WTC11 (cell line): ENCODE measurements around the gene OGFOD3. TPM values are rescaled to one million over a fixed set of nuclear protein-coding genes. Genes with fewer than 3 reads are reported as not detected.

ENCODE experiments used
- ATAC-seq: fragments of 200-7000 bp; cut with Tn5 transposase; 2 replicates; pipeline ENCODE4 v1.10.0; 2021; ENCODE audit warnings: mild to moderate bottlenecking, moderate library complexity
- CTCF ChIA-PET: fragments of 300-600 bp; sonication (Branson Sonifier 250); formaldehyde crosslinking; loops from one replicate; lab custom pipeline; 2021; ENCODE audit warnings: antibody characterized with exemption; lab: Charles Lee
- POLR2A ChIA-PET: fragments of 350-600 bp; sonication (Branson Sonifier 250); formaldehyde crosslinking; loops from one replicate; lab custom pipeline; 2021; ENCODE audit warnings: antibody characterized with exemption; lab: Charles Lee
- DNase-seq: peaks from one replicate; pipeline ENCODE4 v3.0.0; 2021; ENCODE audit warnings: low spot score
- H3K27ac Mint-ChIP-seq: 2 replicates; pipeline ENCODE4 v1.8.0; 2021; ENCODE audit warnings: mixed read lengths
- H3K27me3 Mint-ChIP-seq: 2 replicates; pipeline ENCODE4 v1.8.0; 2021; ENCODE audit warnings: low read depth, mild to moderate bottlenecking, moderate library complexity, mixed read lengths
- H3K36me3 Mint-ChIP-seq: 2 replicates; pipeline ENCODE4 v1.8.0; 2021; ENCODE audit warnings: mixed read lengths
- H3K4me1 Mint-ChIP-seq: 2 replicates; pipeline ENCODE4 v1.8.0; 2022; ENCODE audit warnings: mixed read lengths
- H3K4me3 Mint-ChIP-seq: 2 replicates; pipeline ENCODE4 v1.8.0; 2021; ENCODE audit warnings: mild to moderate bottlenecking, moderate library complexity, mixed read lengths
- H3K9me3 Mint-ChIP-seq: 2 replicates; pipeline ENCODE4 v1.8.0; 2021; ENCODE audit warnings: mixed read lengths
- CBFB ChIP-seq: sonication (generic); formaldehyde crosslinking; IDR thresholded peaks from 2 replicates; pipeline ENCODE4 v1.8.1; 2022; ENCODE audit warnings: mild to moderate bottlenecking, low read depth, missing genetic modification reagents
- CREM ChIP-seq: sonication (generic); formaldehyde crosslinking; IDR thresholded peaks from 2 replicates; pipeline ENCODE4 v1.8.1; 2022; ENCODE audit warnings: mild to moderate bottlenecking, missing genetic modification reagents, moderate library complexity
- ELF4 ChIP-seq: sonication (generic); formaldehyde crosslinking; IDR thresholded peaks from 2 replicates; pipeline ENCODE4 v1.8.1; 2022; ENCODE audit warnings: low read depth, mild to moderate bottlenecking, moderate library complexity, missing genetic modification reagents
- FOXJ3 ChIP-seq: sonication (generic); formaldehyde crosslinking; IDR thresholded peaks from 2 replicates; pipeline ENCODE4 v1.9.0; 2021; ENCODE audit warnings: missing genetic modification reagents, mild to moderate bottlenecking, borderline replicate concordance
- GABPB1 ChIP-seq: sonication (generic); formaldehyde crosslinking; IDR thresholded peaks from 2 replicates; pipeline ENCODE4 v1.8.1; 2023; ENCODE audit warnings: mild to moderate bottlenecking, missing genetic modification reagents
- HMGA2 ChIP-seq: fragments of 250-450 bp; sonication (Bioruptor Pico); IDR thresholded peaks from 2 replicates; pipeline ENCODE4 v1.4.0; 2021; ENCODE audit warnings: mild to moderate bottlenecking, moderate library complexity
- KAT7 ChIP-seq: sonication (generic); formaldehyde crosslinking; IDR thresholded peaks from 2 replicates; pipeline ENCODE4 v1.8.1; 2023; ENCODE audit warnings: missing genetic modification reagents, mild to moderate bottlenecking, borderline replicate concordance
- NR2C2 ChIP-seq: sonication (generic); formaldehyde crosslinking; IDR thresholded peaks from 2 replicates; pipeline ENCODE4 v1.8.0; 2022; ENCODE audit warnings: mild to moderate bottlenecking, missing genetic modification reagents
- RELA ChIP-seq: sonication (generic); formaldehyde crosslinking; IDR thresholded peaks from 2 replicates; pipeline ENCODE4 v1.8.1; 2022; ENCODE audit warnings: missing genetic modification reagents, mild to moderate bottlenecking, borderline replicate concordance
- SMAD4 ChIP-seq: sonication (generic); formaldehyde crosslinking; IDR thresholded peaks from 2 replicates; pipeline ENCODE4 v1.8.0; 2022; ENCODE audit warnings: mild to moderate bottlenecking, missing genetic modification reagents
- ZBTB21 ChIP-seq: sonication (generic); formaldehyde crosslinking; IDR thresholded peaks from 2 replicates; pipeline ENCODE4 v1.8.1; 2023; ENCODE audit warnings: mild to moderate bottlenecking, missing genetic modification reagents, borderline replicate concordance
- ZNF232 ChIP-seq: sonication (generic); formaldehyde crosslinking; IDR thresholded peaks from 2 replicates; pipeline ENCODE4 v1.8.0; 2022; ENCODE audit warnings: mild to moderate bottlenecking, missing genetic modification reagents
- ZNF423 ChIP-seq: fragments of 250-450 bp; sonication (Bioruptor Pico); IDR thresholded peaks from 2 replicates; pipeline ENCODE4 v2.1.2; 2022; ENCODE audit warnings: mild to moderate bottlenecking, moderate library complexity
- total RNA-seq: library from RNA; stranded (reverse); gene quantifications from 3 replicates; pipeline ENCODE4 v1.2.3, GENCODE V29; 2021
- TF ChIP-seq, protein P1 (sequence below): fragments of 250-450 bp; sonication (Bioruptor Pico); IDR thresholded peaks from 2 replicates; pipeline ENCODE4 v1.9.0; 2021; ENCODE audit warnings: mild to moderate bottlenecking
- TF ChIP-seq, protein P2 (sequence below): fragments of 200-600 bp; IDR thresholded peaks from 2 replicates; pipeline ENCODE4 v1.8.0; 2022; ENCODE audit warnings: antibody characterized with exemption
- TF ChIP-seq, protein P3 (sequence below): fragments of 250-450 bp; sonication (Bioruptor Pico); IDR thresholded peaks from 2 replicates; pipeline ENCODE4 v1.9.0; 2021; ENCODE audit warnings: mild to moderate bottlenecking
- TF ChIP-seq, protein P4 (sequence below): sonication (generic); formaldehyde crosslinking; IDR thresholded peaks from 2 replicates; pipeline ENCODE4 v1.8.1; 2023; ENCODE audit warnings: mild to moderate bottlenecking, moderate library complexity, missing genetic modification reagents
- TF ChIP-seq, protein P5 (sequence below): sonication (generic); formaldehyde crosslinking; IDR thresholded peaks from 2 replicates; pipeline ENCODE4 v1.8.0; 2022; ENCODE audit warnings: missing genetic modification reagents
- TF ChIP-seq, protein P6 (sequence below): sonication (generic); formaldehyde crosslinking; IDR thresholded peaks from 2 replicates; pipeline ENCODE4 v1.8.1; 2022; ENCODE audit warnings: mild to moderate bottlenecking, missing genetic modification reagents, moderate library complexity, borderline replicate concordance

The OGFOD3 gene
- total RNA-seq, 1 experiment from 2014 or later = 20.4 TPM

DNA sequence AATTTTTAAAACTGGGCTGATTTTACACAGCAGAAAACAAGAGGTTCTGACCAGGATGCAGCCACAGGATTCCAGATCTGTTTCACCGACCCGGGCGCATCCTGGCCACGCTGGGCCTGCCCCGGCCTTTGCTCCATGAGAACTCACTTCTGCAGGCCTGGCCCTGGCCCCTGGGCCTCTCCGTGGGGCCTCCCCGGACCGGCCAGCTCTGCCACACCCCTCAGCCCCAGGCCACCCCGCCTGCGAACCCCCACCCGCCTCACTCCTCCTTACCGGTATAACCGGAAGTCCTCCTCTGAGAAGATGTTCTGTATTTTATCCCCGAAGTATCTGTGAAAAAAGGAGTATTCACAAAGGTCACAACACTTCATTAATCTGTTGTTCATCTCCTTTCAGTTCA is 13.3 kb downstream of the OGFOD3 start:
- Mint-ChIP-seq H3K36me3 (peaks cover 11% of the 10 kb centered on the region), H3K9me3 (no peaks in the 10 kb centered on the region), H3K4me1 (no peaks in the 10 kb centered on the region), H3K4me3 (no peak overlapping the region), H3K27me3 (no peaks in the 10 kb centered on the region), H3K27ac (no peak overlapping the region)
- TF ChIP-seq ZBTB21 (CRISPR knock-in tag) (no peak), ZNF423 (CRISPR knock-in tag) (no peak), FOXJ3 (no peak), SMAD4 (CRISPR knock-in tag) (no peak), ZNF232 (CRISPR knock-in tag) (no peak), HMGA2 (CRISPR knock-in tag) (no peak), ELF4 (CRISPR knock-in tag) (no peak), KAT7 (no peak), CREM (CRISPR knock-in tag) (no peak), GABPB1 (CRISPR knock-in tag) (no peak), NR2C2 (CRISPR knock-in tag) (no peak)
- TF ChIP-seq, protein P1, sequence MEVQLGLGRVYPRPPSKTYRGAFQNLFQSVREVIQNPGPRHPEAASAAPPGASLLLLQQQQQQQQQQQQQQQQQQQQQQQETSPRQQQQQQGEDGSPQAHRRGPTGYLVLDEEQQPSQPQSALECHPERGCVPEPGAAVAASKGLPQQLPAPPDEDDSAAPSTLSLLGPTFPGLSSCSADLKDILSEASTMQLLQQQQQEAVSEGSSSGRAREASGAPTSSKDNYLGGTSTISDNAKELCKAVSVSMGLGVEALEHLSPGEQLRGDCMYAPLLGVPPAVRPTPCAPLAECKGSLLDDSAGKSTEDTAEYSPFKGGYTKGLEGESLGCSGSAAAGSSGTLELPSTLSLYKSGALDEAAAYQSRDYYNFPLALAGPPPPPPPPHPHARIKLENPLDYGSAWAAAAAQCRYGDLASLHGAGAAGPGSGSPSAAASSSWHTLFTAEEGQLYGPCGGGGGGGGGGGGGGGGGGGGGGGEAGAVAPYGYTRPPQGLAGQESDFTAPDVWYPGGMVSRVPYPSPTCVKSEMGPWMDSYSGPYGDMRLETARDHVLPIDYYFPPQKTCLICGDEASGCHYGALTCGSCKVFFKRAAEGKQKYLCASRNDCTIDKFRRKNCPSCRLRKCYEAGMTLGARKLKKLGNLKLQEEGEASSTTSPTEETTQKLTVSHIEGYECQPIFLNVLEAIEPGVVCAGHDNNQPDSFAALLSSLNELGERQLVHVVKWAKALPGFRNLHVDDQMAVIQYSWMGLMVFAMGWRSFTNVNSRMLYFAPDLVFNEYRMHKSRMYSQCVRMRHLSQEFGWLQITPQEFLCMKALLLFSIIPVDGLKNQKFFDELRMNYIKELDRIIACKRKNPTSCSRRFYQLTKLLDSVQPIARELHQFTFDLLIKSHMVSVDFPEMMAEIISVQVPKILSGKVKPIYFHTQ (CRISPR knock-in tag) = no peak
- TF ChIP-seq, protein P2, sequence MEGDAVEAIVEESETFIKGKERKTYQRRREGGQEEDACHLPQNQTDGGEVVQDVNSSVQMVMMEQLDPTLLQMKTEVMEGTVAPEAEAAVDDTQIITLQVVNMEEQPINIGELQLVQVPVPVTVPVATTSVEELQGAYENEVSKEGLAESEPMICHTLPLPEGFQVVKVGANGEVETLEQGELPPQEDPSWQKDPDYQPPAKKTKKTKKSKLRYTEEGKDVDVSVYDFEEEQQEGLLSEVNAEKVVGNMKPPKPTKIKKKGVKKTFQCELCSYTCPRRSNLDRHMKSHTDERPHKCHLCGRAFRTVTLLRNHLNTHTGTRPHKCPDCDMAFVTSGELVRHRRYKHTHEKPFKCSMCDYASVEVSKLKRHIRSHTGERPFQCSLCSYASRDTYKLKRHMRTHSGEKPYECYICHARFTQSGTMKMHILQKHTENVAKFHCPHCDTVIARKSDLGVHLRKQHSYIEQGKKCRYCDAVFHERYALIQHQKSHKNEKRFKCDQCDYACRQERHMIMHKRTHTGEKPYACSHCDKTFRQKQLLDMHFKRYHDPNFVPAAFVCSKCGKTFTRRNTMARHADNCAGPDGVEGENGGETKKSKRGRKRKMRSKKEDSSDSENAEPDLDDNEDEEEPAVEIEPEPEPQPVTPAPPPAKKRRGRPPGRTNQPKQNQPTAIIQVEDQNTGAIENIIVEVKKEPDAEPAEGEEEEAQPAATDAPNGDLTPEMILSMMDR = no peak
- TF ChIP-seq, protein P3, sequence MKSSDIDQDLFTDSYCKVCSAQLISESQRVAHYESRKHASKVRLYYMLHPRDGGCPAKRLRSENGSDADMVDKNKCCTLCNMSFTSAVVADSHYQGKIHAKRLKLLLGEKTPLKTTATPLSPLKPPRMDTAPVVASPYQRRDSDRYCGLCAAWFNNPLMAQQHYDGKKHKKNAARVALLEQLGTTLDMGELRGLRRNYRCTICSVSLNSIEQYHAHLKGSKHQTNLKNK (CRISPR knock-in tag) = no peak
- POLR2A ChIA-PET = no interaction called here
- CTCF ChIA-PET = interaction anchor here (1.3 kb wide), 1 partner anchor 20 kb away, joined by 3 read pairs; no protein-coding TSS in a partner anchor
- no peak for ATAC-seq
- DNase-seq = no peak

DNA sequence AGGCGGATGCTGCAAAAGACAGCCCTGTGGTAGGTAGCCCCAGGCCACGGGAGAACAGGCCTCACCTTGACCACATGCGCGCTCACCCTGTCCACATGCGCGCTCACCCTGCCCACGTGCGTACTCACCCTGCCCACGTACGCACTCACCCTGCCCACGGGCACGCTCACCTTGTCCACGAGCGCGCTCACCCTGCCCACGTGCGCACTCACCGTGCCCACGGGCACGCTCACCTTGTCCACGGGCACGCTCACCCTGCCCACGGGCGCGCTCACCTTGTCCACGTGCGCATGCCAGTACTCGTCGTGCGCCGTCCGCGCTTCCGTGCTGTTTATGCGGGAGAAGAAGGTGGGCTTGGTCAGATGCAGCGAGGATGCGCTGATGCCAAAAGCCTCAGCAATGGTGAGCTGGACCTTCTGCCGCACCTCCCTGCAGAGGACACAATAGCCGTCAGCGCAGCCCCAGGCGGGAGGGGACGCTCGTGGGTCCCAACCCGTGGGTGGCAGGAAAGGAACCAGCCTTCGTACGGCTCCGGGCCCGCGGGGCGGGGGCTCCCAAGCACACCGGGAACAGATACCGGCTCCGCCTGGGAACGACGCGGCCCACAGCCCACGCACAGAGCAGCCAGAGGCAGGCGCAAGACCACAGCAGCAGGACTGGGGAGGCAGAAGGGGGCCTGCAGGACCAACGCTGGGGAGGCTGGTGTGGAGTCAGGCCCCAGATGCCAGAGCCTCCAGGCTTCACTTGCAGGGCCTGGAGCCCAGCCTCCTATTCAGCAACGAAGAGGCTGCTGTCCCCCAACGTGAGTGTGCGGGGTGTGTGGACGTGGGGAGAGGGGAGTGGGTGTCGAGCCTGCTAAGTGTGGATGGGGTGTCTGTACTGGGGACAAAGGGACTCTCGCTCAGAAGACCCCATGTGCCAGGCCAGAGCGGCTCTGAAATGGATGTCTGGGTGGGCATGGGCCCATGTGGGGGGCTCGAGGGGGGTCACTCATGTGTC is 14.4 kb downstream of the OGFOD3 start:
- Mint-ChIP-seq H3K4me1 (no peaks in the 10 kb centered on the region), H3K27ac (no peak overlapping the region), H3K9me3 (no peaks in the 10 kb centered on the region), H3K4me3 (no peak overlapping the region), H3K27me3 (no peaks in the 10 kb centered on the region), H3K36me3 (peaks cover 11% of the 10 kb centered on the region)
- DNase-seq (no peak), ATAC-seq (no peak)
- CTCF ChIA-PET = interaction anchor here (0.7 to 1.3 kb wide), 2 partner anchors 21 to 143 kb away, joined by 3 read pairs; no protein-coding TSS in a partner anchor
- POLR2A ChIA-PET = no interaction called here
- TF ChIP-seq SMAD4 (CRISPR knock-in tag) = no peak
- TF ChIP-seq ZNF423 (CRISPR knock-in tag) = no peak
- TF ChIP-seq FOXJ3 = no peak
- TF ChIP-seq HMGA2 (CRISPR knock-in tag) = no peak
- TF ChIP-seq, protein P4, sequence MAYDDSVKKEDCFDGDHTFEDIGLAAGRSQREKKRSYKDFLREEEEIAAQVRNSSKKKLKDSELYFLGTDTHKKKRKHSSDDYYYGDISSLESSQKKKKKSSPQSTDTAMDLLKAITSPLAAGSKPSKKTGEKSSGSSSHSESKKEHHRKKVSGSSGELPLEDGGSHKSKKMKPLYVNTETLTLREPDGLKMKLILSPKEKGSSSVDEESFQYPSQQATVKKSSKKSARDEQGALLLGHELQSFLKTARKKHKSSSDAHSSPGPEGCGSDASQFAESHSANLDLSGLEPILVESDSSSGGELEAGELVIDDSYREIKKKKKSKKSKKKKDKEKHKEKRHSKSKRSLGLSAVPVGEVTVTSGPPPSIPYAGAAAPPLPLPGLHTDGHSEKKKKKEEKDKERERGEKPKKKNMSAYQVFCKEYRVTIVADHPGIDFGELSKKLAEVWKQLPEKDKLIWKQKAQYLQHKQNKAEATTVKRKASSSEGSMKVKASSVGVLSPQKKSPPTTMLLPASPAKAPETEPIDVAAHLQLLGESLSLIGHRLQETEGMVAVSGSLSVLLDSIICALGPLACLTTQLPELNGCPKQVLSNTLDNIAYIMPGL = no peak
- TF ChIP-seq, protein P5, sequence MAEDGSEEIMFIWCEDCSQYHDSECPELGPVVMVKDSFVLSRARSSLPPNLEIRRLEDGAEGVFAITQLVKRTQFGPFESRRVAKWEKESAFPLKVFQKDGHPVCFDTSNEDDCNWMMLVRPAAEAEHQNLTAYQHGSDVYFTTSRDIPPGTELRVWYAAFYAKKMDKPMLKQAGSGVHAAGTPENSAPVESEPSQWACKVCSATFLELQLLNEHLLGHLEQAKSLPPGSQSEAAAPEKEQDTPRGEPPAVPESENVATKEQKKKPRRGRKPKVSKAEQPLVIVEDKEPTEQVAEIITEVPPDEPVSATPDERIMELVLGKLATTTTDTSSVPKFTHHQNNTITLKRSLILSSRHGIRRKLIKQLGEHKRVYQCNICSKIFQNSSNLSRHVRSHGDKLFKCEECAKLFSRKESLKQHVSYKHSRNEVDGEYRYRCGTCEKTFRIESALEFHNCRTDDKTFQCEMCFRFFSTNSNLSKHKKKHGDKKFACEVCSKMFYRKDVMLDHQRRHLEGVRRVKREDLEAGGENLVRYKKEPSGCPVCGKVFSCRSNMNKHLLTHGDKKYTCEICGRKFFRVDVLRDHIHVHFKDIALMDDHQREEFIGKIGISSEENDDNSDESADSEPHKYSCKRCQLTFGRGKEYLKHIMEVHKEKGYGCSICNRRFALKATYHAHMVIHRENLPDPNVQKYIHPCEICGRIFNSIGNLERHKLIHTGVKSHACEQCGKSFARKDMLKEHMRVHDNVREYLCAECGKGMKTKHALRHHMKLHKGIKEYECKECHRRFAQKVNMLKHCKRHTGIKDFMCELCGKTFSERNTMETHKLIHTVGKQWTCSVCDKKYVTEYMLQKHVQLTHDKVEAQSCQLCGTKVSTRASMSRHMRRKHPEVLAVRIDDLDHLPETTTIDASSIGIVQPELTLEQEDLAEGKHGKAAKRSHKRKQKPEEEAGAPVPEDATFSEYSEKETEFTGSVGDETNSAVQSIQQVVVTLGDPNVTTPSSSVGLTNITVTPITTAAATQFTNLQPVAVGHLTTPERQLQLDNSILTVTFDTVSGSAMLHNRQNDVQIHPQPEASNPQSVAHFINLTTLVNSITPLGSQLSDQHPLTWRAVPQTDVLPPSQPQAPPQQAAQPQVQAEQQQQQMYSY (CRISPR knock-in tag) = no peak
- TF ChIP-seq CBFB (CRISPR knock-in tag) = no peak
- TF ChIP-seq RELA (CRISPR knock-in tag) = no peak
- TF ChIP-seq, protein P6, sequence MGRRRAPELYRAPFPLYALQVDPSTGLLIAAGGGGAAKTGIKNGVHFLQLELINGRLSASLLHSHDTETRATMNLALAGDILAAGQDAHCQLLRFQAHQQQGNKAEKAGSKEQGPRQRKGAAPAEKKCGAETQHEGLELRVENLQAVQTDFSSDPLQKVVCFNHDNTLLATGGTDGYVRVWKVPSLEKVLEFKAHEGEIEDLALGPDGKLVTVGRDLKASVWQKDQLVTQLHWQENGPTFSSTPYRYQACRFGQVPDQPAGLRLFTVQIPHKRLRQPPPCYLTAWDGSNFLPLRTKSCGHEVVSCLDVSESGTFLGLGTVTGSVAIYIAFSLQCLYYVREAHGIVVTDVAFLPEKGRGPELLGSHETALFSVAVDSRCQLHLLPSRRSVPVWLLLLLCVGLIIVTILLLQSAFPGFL = no peak
